Common myeloid progenitor, CD34-positive (primary cell): Measurements from ENCODE around the gene ENOX2.

Experiments used
- CTCF ChIA-PET: fragments of 350-600 bp; sonication (Branson Sonifier 250); formaldehyde crosslinking; loops from one replicate; lab custom pipeline; 2021; ENCODE audit warnings: antibody characterized with exemption; lab: Charles Lee
- POLR2A ChIA-PET: fragments of 350-600 bp; sonication (Branson Sonifier 250); formaldehyde crosslinking; loops from one replicate; lab custom pipeline; 2021; ENCODE audit warnings: antibody characterized with exemption; lab: Charles Lee
- DNase-seq, 3 donors: peaks; one replicate each; pipeline versions ENCODE4 v3.0.0 to v3.0.0-alpha.2; 2013
- H3K27ac ChIP-seq, 2 experiments: 1 replicate in 1 of 2; 2 replicates in 1 of 2; pipeline ENCODE4 v1.7.0; 2013; ENCODE audit warnings: inconsistent platforms in 2 of 2, low read length in 2 of 2, mild to moderate bottlenecking in 2 of 2, low read depth in 1 of 2, moderate library complexity in 1 of 2; ENCODE audit not compliant: severe bottlenecking in 2 of 2, insufficient read depth in 1 of 2, poor library complexity in 1 of 2
- H3K27me3 ChIP-seq, 5 experiments: replicated peaks in 2 of 5; 1 replicate in 3 of 5; 2 replicates in 2 of 5; pipeline versions ENCODE4 v1.6.1 to v1.7.0; 2013; ENCODE audit warnings: low read length in 4 of 5, mild to moderate bottlenecking in 2 of 5, moderate library complexity in 2 of 5, inconsistent platforms in 1 of 5; ENCODE audit not compliant: insufficient read depth in 5 of 5, control insufficient read depth in 4 of 5
- H3K36me3 ChIP-seq, 4 experiments: 1 replicate in 2 of 4; 2 replicates in 2 of 4; pipeline versions ENCODE4 v1.6.1 to v1.7.0; 2013; ENCODE audit warnings: low read length in 3 of 4, control low read depth in 1 of 4, mild to moderate bottlenecking in 1 of 4; ENCODE audit not compliant: control insufficient read depth in 4 of 4, insufficient read depth in 4 of 4
- H3K4me1 ChIP-seq, 4 experiments: 1 replicate in 3 of 4; 2 replicates in 1 of 4; pipeline versions ENCODE4 v1.6.1 to v1.7.1; 2013; ENCODE audit warnings: low read length in 3 of 4, mild to moderate bottlenecking in 3 of 4, control low read depth in 1 of 4, inconsistent platforms in 1 of 4, moderate library complexity in 1 of 4; ENCODE audit not compliant: control insufficient read depth in 4 of 4, insufficient read depth in 4 of 4; ENCODE audit errors: control extremely low read depth in 1 of 4
- H3K4me3 ChIP-seq, 7 experiments: 1 replicate in 4 of 7; 2 replicates in 3 of 7; pipeline versions ENCODE4 v1.5.1 to v1.7.0; 2013; ENCODE audit warnings: mild to moderate bottlenecking in 7 of 7, low read length in 6 of 7, moderate library complexity in 6 of 7, inconsistent platforms in 2 of 7, low read depth in 2 of 7, control low read depth in 1 of 7; ENCODE audit not compliant: insufficient read depth in 4 of 7, control insufficient read depth in 1 of 7; ENCODE audit errors: extremely low read depth in 1 of 7
- H3K9me3 ChIP-seq, 5 experiments: 1 replicate in 4 of 5; 2 replicates in 1 of 5; pipeline versions ENCODE4 v1.6.1 to v1.7.1; 2013; ENCODE audit warnings: low read length in 4 of 5, mild to moderate bottlenecking in 2 of 5, inconsistent platforms in 1 of 5, low read depth in 1 of 5, moderate library complexity in 1 of 5; ENCODE audit not compliant: control insufficient read depth in 4 of 5, insufficient read depth in 2 of 5; ENCODE audit errors: control extremely low read depth in 1 of 5
- WGBS: methylation state at CpG from one replicate; pipeline ENCODE4 v1.1.5; 2013; ENCODE audit not compliant: insufficient coverage; 5-methylcytosine and 5-hydroxymethylcytosine counted together

The ENOX2 gene

DNA sequence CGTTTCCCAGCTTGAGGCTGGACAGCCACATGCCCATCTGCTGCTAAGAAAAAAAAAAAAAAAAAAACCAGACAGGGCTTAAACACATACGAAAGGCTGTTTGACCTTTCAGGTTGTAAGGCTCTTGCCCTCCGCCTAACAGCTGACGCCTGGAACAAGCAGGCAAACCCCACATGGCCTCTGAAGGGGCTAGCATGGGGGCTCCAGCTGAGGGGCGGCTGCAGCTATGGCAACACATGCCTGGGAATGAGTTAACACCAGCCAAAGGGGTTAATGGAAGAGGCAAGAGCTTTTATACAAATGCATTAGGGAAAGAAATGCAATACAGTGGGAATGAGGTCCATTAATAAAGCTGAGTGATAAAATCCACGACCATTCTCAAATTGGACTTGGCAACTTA lies 183.6 kb downstream of the ENOX2 start:
- no peak for DNase-seq
- H3K4me3 ChIP-seq, result no peak overlapping the region
- 70% methylated on average over 4 of the region's 6 CpGs for WGBS
- ChIA-PET CTCF (interaction anchor here (1.1 kb wide), 1 partner anchor 10 kb away, joined by 3 read pairs; no protein-coding TSS in a partner anchor), POLR2A (no interaction called here)
- no peaks in the 10 kb centered on the region for H3K9me3 ChIP-seq
- no peaks in the 10 kb centered on the region for H3K27me3 ChIP-seq
- H3K27ac ChIP-seq, result no peak overlapping the region
- H3K4me1 ChIP-seq, result no peaks in the 10 kb centered on the region
- no peaks in the 10 kb centered on the region for H3K36me3 ChIP-seq

DNA sequence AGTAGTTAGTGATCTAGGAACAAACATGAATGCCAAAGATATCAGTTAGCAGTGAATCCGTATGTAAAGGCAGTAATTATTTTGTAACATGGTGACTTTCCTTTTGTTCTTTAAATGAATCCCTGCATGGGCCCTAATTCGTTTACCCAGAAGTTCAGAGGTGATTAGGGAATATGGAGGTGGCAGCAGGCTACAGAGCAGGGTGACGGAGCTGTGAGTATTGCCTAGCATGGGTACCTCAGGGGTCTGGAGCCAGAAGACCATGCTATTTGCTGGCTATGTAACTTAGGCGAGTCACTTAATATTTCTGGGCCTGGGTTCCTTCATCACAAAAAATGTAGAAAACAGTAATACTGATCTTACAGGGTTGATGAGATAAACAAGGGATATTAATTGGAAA lies 184.9 kb downstream of the ENOX2 start:
- 80% methylated on average over 4 of the region's 4 CpGs for WGBS
- no peaks in the 10 kb centered on the region for H3K36me3 ChIP-seq
- CTCF ChIA-PET, result no interaction called here

DNA sequence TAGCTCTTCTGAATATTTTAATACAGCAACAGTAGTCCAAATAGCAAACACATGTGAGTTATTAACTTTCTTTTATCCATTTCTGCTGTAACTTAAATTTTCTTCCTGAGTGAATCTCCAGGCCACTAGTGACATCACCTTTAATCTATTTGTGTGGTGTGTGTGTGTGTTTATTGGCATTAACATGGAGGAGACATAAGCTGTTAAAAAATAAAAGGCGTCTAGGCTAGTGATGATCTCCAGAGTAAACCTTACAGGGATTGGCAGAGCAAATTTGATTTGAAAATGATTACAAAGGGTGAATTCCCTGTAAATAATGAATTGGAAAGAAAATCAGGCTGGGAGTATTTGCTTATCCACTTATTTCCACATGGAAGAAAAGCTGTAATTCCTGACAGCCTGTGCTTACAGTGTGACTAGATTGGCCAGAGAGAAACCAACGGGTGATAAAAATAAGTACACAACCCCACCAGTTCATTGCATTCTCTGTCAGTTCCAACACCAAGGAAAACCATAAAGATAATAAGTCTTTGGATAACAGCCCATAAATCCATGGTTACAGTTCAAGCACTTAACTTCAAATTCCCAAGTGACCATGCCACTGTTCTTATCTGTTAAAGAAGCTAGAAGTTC lies 186.1 kb downstream of the ENOX2 start:
- WGBS, result 90% methylated on average over 2 of the region's 2 CpGs
- CTCF ChIA-PET, result no interaction called here

More for the DNA sequence above, 184.9 kb downstream of the ENOX2 start:
- Histone ChIP-seq H3K9me3 (no peaks in the 10 kb centered on the region), H3K4me3 (no peak overlapping the region), H3K27ac (no peak overlapping the region), H3K4me1 (no peaks in the 10 kb centered on the region), H3K27me3 (no peaks in the 10 kb centered on the region)
- DNase-seq, result no peak
- POLR2A ChIA-PET, result no interaction called here

DNA sequence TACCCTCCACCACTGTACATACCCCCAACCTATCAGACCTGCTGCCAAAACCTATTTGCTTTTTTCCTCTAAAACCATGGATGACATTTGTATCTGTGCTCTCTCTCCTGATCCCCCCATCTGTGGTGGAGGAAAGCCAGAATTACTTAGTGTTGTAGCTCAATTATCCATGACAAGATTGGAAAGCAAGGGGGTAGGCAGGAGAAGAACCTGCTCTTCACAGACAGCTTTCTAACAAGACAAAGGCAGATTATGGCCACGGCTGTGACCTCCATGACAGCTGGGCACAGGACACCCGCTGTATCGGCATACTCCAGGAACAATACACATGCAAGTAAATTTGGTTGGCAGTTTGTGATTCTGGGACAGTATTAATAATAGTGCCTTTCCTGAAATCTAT lies 186.7 kb downstream of the ENOX2 start:
- no peaks in the 10 kb centered on the region for H3K9me3 ChIP-seq
- no peak overlapping the region for H3K27ac ChIP-seq
- 60% methylated on average over 1 of the region's 3 CpGs for WGBS
- POLR2A ChIA-PET, result no interaction called here
- CTCF ChIA-PET, result no interaction called here
- no peaks in the 10 kb centered on the region for H3K4me1 ChIP-seq
- no peaks in the 10 kb centered on the region for H3K27me3 ChIP-seq
- H3K4me3 ChIP-seq, result no peak overlapping the region
- no peak for DNase-seq
- no peaks in the 10 kb centered on the region for H3K36me3 ChIP-seq

More for the DNA sequence above, 186.1 kb downstream of the ENOX2 start:
- no peak overlapping the region for H3K4me3 ChIP-seq
- H3K4me1 ChIP-seq, result no peaks in the 10 kb centered on the region
- no peaks in the 10 kb centered on the region for H3K9me3 ChIP-seq
- H3K27me3 ChIP-seq, result no peaks in the 10 kb centered on the region
- POLR2A ChIA-PET, result no interaction called here
- no peak for DNase-seq
- H3K27ac ChIP-seq, result no peak overlapping the region
- no peaks in the 10 kb centered on the region for H3K36me3 ChIP-seq

DNA sequence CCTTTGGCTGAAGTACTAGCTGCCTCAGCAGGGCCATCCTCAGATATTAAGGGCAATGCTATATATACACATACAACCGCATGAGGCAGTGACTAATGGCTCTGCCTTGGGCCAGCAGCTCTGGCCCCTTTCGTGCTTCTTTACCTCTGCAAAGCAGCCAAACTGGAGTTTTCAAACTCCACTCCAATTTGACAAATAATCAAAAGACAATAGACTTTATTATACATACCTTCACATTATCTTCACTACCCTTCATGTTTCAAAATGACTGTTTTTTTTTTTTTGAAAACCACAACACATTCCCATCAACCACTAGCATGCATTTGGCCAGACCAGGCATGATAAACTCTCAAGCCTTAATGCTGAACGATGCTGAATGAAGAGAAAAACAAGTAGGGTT lies 187.7 kb downstream of the ENOX2 start:
- 70% methylated on average over 3 of the region's 3 CpGs for WGBS
- Histone ChIP-seq H3K27me3 (no peaks in the 10 kb centered on the region), H3K27ac (no peak overlapping the region), H3K36me3 (no peaks in the 10 kb centered on the region), H3K4me3 (no peak overlapping the region), H3K9me3 (no peaks in the 10 kb centered on the region), H3K4me1 (no peaks in the 10 kb centered on the region)
- CTCF ChIA-PET, result no interaction called here
- POLR2A ChIA-PET, result no interaction called here
- no peak for DNase-seq

DNA sequence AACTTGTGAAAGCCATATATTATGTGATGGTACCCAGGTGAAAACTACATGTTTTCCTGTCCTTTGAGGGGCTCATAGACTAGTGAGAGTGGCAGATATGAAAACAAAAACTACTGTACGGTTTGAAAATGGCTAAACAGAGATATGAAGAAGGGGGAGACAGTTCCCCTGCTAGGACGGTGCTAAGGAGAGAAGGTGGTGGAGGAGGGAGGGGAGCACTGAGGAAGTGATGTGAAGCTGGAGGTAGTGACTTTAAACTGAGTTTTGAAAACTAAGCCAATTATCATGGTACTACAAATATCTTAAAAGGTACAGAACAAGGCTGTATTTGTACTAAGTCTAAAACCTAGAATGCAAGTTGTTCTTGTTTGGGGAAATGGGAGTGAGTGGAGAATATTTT lies 188.3 kb downstream of the ENOX2 start:
- H3K4me1 ChIP-seq, result no peaks in the 10 kb centered on the region
- WGBS, result 71% methylated on average over 2 of the region's 2 CpGs
- no peaks in the 10 kb centered on the region for H3K27me3 ChIP-seq
- H3K9me3 ChIP-seq, result no peaks in the 10 kb centered on the region
- H3K27ac ChIP-seq, result no peak overlapping the region
- H3K36me3 ChIP-seq, result no peaks in the 10 kb centered on the region
- no peak overlapping the region for H3K4me3 ChIP-seq
- no peak for DNase-seq
- ChIA-PET CTCF (no interaction called here), POLR2A (no interaction called here)

DNA sequence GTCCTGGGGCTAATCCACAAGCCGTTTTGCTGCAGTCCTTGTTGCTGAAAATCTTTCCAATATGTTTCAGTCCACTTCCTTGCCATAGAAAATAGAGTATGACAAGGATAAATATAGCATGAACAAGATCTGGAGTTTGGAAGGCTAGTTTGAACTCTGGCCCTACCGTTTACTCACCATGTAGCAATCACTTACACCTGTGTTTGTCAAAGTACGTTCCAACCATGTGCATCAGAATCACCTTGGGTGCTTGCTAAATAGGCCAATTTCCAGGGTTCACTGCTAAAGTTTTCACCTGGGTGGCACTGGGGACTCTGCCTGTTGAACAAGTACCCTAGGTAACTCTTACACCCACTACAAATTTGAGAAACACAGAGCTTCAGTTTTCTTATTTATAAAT lies 188.9 kb downstream of the ENOX2 start:
- ChIA-PET POLR2A (no interaction called here), CTCF (no interaction called here)
- 100% methylated on average over 1 of the region's 3 CpGs for WGBS
- no peak for DNase-seq
- H3K27ac ChIP-seq, result no peak overlapping the region
- H3K4me3 ChIP-seq, result no peak overlapping the region
- H3K9me3 ChIP-seq, result no peaks in the 10 kb centered on the region
- no peaks in the 10 kb centered on the region for H3K36me3 ChIP-seq
- H3K27me3 ChIP-seq, result no peaks in the 10 kb centered on the region
- H3K4me1 ChIP-seq, result no peaks in the 10 kb centered on the region
